Natural killer cell (primary cell): ENCODE measurements around the gene POU6F2. TPM values are rescaled to one million over a fixed set of nuclear protein-coding genes. Genes with fewer than 3 reads are reported as not detected.

Source experiments
- ATAC-seq, 3 donors: fragments of 150-1000 bp in 2 of 3; fragments of 200-7000 bp in 1 of 3; cut with Tn5 transposase; 1 replicate in 1 of 3; 2 replicates in 2 of 3; pipeline ENCODE4 v1.10.0; 2021; ENCODE audit warnings: mild to moderate bottlenecking in 2 of 3, moderate library complexity in 2 of 3
- DNase-seq, 2 donors: peaks; one replicate each; pipeline versions ENCODE4 v3.0.0 to v3.0.0-alpha.2; 2013 to 2021; ENCODE audit warnings: mixed read lengths in 1 of 2
- H3K27ac ChIP-seq: one replicate; pipeline ENCODE4 v1.5.1; 2013; ENCODE audit warnings: mild to moderate bottlenecking, low read length
- H3K27me3 ChIP-seq: one replicate; pipeline ENCODE4 v1.6.1; 2013; ENCODE audit warnings: low read length; ENCODE audit not compliant: control insufficient read depth, insufficient read depth
- H3K36me3 ChIP-seq: one replicate; pipeline ENCODE4 v1.6.1; 2013; ENCODE audit warnings: low read length; ENCODE audit not compliant: control insufficient read depth, insufficient read depth
- H3K4me1 ChIP-seq: one replicate; pipeline ENCODE4 v1.6.1; 2013; ENCODE audit warnings: low read length; ENCODE audit not compliant: control insufficient read depth, insufficient read depth
- H3K4me3 ChIP-seq: one replicate; pipeline ENCODE4 v1.5.1; 2013; ENCODE audit warnings: low read length
- H3K9me3 ChIP-seq: one replicate; pipeline ENCODE4 v1.6.1; 2013; ENCODE audit warnings: low read length; ENCODE audit not compliant: control insufficient read depth, insufficient read depth
- H3K27ac Mint-ChIP-seq, 2 donors: one replicate each; pipeline ENCODE4 v1.8.0; 2022; ENCODE audit warnings: mild to moderate bottlenecking in 2 of 2, mixed read lengths in 2 of 2, moderate library complexity in 1 of 2
- H3K27me3 Mint-ChIP-seq, 2 donors: one replicate each; pipeline ENCODE4 v1.8.0; 2022; ENCODE audit warnings: low read depth in 2 of 2, mixed read lengths in 2 of 2
- H3K36me3 Mint-ChIP-seq: one replicate; pipeline ENCODE4 v1.8.0; 2022; ENCODE audit warnings: mixed read lengths
- H3K4me1 Mint-ChIP-seq, 2 donors: one replicate each; pipeline ENCODE4 v1.8.0; 2022; ENCODE audit warnings: mixed read lengths in 2 of 2
- H3K4me3 Mint-ChIP-seq: one replicate; pipeline ENCODE4 v1.8.0; 2022; ENCODE audit warnings: mild to moderate bottlenecking, moderate library complexity, mixed read lengths
- H3K9me3 Mint-ChIP-seq, 2 donors: one replicate each; pipeline ENCODE4 v1.8.0; 2022; ENCODE audit warnings: mixed read lengths in 2 of 2
- CTCF ChIP-seq: fragments of 200-600 bp; IDR thresholded peaks from one replicate; pipeline ENCODE4 v1.8.0; 2022; ENCODE audit warnings: antibody characterized with exemption
- WGBS: methylation state at CpG from one replicate; pipeline ENCODE4 v1.1.7; 2013; ENCODE audit warnings: missing lambda C conversion rate; ENCODE audit not compliant: insufficient coverage; 5-methylcytosine and 5-hydroxymethylcytosine counted together
- intact Hi-C: fragments of 100-400 bp; cut with micrococcal nuclease; formaldehyde crosslinking; loops from one replicate; pipeline ENCODE4 v1.14.2; 2022
- total RNA-seq, 4 donors: library from RNA; stranded (reverse); fragments of 120-200 nt in 1 of 4; gene quantifications; one replicate each; pipeline versions ENCODE4 v1.2.3 to v1.2.4, GENCODE V29; 2013 to 2022

The POU6F2 gene
- total RNA-seq, 3 donors from 2014 or later (not counting 1 experiment from before 2014, with no cell fraction given), result 0.28 to 0.29 TPM; not detected in 1

GRCh38 chr7:39446546-39446945 is 468.8 kb downstream of the POU6F2 start:
- TF ChIP-seq CTCF, result no peak
- no peak overlapping the region for H3K27ac ChIP-seq
- ATAC-seq (no peak), DNase-seq (no peak)
- Mint-ChIP-seq H3K36me3 (no peaks in the 10 kb centered on the region), H3K4me3 (no peak overlapping the region), H3K4me1 (no peaks in the 10 kb centered on the region), H3K9me3 (no peaks in the 10 kb centered on the region), H3K27me3 (peaks cover 23 to 34% of the 10 kb centered on the region in 2 donors), H3K27ac (no peak overlapping the region)
- 88% methylated on average over 3 of the region's 3 CpGs for WGBS
- no peaks in the 10 kb centered on the region for H3K36me3 ChIP-seq
- H3K4me3 ChIP-seq, result no peak overlapping the region
- H3K27me3 ChIP-seq, result no peaks in the 10 kb centered on the region
- no peaks in the 10 kb centered on the region for H3K4me1 ChIP-seq
- no peaks in the 10 kb centered on the region for H3K9me3 ChIP-seq
- intact Hi-C loops, result no loop called here

- Mint-ChIP-seq H3K9me3 (no peaks in the 10 kb centered on the region), H3K4me3 (no peak overlapping the region), H3K4me1 (no peaks in the 10 kb centered on the region), H3K27ac (no peak overlapping the region), H3K27me3 (peaks cover 9% of the 10 kb centered on the region in 2 donors), H3K36me3 (no peaks in the 10 kb centered on the region)
- Histone ChIP-seq H3K27me3 (no peaks in the 10 kb centered on the region), H3K36me3 (no peaks in the 10 kb centered on the region), H3K9me3 (no peaks in the 10 kb centered on the region), H3K4me1 (no peaks in the 10 kb centered on the region), H3K4me3 (no peak overlapping the region), H3K27ac (no peak overlapping the region)
- TF ChIP-seq CTCF, result no peak
- 35% methylated on average over 3 of the region's 3 CpGs for WGBS
- intact Hi-C loops, result no loop called here
- ATAC-seq (no peak), DNase-seq (no peak)
These were observed 474.2 kb downstream of the POU6F2 start for GRCh38 chr7:39451901-39452300.

GRCh38 chr7:39453743-39454355 is 476.1 kb downstream of the POU6F2 start:
- intact Hi-C loops, result loop anchor here (1.0 kb wide), 1 partner anchor 66 kb away; no protein-coding TSS in a partner anchor
- no peak overlapping the region for H3K4me3 ChIP-seq
- Mint-ChIP-seq H3K27ac (no peak overlapping the region), H3K4me3 (no peak overlapping the region), H3K9me3 (no peaks in the 10 kb centered on the region), H3K27me3 (peaks cover 4 to 10% of the 10 kb centered on the region in 2 donors), H3K4me1 (no peaks in the 10 kb centered on the region), H3K36me3 (no peaks in the 10 kb centered on the region)
- WGBS, result 37% methylated on average over 5 of the region's 5 CpGs
- H3K27ac ChIP-seq, result no peak overlapping the region
- H3K36me3 ChIP-seq, result no peaks in the 10 kb centered on the region
- DNase-seq, result peak; percentile 27 to 73
- peak; percentile 69 for TF ChIP-seq CTCF
- H3K4me1 ChIP-seq, result no peaks in the 10 kb centered on the region
- H3K27me3 ChIP-seq, result no peaks in the 10 kb centered on the region
- peak; percentile 65 to 80 (median 67) for ATAC-seq
- H3K9me3 ChIP-seq, result no peaks in the 10 kb centered on the region
